Stimulated activated CD8-positive, alpha-beta memory T cell treated with anti-CD3 and anti-CD28 coated beads, Interleukin-12 subunit alpha, Interleukin-12 subunit beta, amount 100 ng/mL, for 24 hours (primary cell): ENCODE results near the gene IGSF9.
"Not testable (repeated sequence)": the region's sequence is repeated elsewhere in the genome, so short reads cannot be mapped to it uniquely, and the experiment has no call there.

Experiments used
- DNase-seq: peaks from one replicate; pipeline ENCODE4 v3.0.0-alpha.2; 2020; ENCODE audit errors: extremely low read depth

The IGSF9 gene

DNA sequence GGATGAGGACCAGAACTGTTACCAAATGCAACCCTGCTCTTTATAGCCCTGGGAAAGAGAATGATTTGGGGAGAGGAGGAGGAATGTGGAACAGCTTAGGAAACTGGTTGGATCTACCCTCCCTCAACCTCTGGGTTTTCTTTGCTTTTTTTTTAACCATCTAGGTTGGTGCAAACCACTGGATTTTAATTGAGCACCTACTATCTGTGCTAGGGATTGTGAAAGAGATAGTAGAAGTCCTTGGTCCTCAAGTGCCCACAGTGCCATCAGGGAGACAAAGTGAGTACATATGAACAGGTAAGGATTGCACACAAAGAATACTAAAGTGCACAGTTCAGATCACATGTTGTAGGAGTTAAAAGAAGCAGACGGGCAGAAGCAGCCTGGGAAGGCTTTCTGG lies 24.8 kb downstream of the IGSF9 start:
- DNase-seq: no peak

DNA sequence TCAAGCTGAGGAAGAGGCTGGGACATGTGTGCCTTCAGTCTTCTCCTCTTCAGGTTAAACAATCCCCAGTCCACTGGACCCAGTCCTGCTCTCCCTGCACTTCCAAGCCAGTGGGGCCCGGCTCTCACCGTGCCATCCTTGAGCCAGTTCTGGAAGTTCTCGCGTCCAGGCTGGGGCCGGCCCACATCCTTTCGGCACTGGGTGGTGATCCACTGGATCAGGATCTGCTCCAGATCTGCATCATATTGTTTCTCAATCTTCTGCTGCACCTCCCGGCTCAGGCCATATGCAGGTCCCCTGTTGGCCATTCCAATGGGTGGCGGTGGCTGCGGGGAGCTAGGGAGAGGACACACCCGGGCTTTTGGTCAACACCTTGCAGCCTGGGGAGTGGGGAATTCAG lies 25.2 kb downstream of the IGSF9 start:
- DNase-seq: no peak

DNA sequence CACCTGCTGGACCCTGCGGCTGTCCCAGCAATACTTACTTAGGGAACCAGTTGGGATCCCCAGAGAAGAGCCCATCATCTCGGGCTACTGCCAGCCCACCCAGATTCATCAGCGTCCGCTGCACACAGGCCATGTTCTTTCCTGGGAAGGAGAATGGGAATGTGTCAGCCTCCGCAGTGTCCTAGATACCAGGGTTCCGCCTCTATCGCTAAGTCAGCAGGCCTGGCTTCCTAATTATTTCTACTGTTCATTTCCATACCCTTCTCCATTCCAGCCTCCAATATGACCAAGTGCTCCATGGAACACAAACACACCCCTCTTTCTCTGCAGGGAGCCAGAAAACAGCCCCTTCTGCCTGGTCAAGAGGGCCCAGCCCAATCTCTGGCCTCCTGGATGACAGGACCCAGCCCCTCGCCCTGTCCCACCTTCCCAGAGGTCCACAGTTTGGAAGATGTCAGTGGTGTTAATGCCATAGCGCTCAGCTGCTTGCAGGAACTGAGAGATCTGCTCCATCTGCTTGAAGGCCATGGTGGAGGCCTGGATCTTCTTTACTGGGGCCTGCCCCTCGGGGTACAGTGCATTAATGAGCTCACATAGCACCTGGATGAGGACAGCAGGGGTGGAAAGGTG lies 26.1 kb downstream of the IGSF9 start:
- no peak for DNase-seq

GRCh38 chr1:159918352-159919200 lies 26.8 kb downstream of the IGSF9 start:
- DNase-seq: no peak

- DNase-seq: no peak
Measured at GRCh38 chr1:159917533-159918351, 27.7 kb downstream of the IGSF9 start.

DNA sequence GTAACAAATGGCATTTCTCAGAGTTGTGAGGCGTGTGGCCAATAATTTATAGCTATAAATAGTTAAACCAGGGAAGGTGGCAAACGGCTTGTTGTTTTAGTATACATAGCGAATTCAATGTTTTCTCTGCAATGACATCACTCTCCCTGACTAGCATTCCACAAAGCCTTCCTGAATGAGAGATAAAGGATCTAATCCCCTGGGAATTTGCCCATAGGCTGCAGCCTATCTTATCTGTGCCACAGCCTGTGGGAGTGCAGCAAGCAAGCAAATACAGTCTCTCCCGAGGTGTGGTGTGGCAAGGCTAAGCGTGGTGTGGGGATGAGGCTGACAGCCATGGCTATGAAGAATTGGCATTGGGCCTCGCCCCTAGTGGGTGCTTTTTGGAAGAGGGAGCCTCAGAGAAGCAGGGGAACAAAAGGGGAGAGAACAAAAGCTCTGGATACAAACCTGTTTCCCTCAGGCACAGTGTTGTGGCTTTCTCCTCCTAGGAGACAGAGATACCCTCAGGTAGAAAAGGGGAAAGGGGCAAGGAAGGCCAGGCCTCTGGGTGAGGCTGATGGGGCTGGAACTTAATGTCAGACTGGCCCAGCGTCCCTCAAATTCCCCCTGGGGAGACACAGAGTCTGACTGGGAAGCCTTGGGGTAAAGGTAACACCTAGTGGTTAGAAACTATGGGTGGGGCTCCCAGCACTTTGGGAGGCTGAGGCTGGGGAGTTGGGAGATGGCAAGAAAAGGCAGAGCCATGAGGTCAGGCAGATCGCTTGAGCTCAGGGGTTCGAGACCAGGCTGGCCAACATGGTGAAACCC lies 29.0 kb downstream of the IGSF9 start:
- DNase-seq: no peak

- DNase-seq: no peak
Measured at GRCh38 chr1:159915571-159916241, 29.7 kb downstream of the IGSF9 start.

GRCh38 chr1:159914252-159915018 lies 31.0 kb downstream of the IGSF9 start:
- no peak for DNase-seq

- no peak for DNase-seq
Measured at GRCh38 chr1:159913451-159914192, 31.8 kb downstream of the IGSF9 start.

DNA sequence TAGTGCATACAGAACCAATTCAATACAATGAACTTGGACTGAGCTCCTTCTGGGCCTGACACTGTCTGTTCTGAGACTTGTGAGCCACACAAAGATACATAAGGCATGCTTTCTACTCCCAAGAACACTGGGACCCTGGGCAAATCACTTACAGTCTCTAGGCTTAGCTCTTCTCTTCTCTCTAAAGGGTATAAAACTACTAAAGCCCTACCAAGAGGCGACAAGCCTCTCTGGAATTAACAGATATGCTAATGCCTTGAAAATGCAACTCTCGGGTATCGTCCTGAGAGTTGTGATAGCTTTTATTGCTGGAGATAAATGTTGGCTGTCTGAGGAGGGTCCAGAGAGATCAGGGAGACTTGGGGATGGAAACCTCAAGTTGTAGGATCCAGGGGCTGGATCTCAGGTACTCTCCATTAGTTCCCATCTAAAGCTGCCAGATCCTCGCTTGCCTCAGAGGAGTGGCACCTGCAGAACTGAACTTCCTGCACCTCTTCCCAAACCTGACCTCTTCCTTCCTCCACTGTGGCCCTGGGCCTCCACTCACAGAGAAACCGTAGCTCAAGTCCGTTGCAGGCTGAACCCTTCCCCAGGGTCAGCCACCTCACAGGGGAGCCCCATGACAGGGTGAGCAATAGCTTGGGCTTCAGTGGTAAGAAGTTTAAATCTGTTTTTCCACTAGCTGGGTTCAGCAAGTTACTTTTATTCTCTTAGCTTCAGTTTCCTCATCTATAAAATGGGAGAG lies 33.9 kb downstream of the IGSF9 start:
- DNase-seq: no peak

DNA sequence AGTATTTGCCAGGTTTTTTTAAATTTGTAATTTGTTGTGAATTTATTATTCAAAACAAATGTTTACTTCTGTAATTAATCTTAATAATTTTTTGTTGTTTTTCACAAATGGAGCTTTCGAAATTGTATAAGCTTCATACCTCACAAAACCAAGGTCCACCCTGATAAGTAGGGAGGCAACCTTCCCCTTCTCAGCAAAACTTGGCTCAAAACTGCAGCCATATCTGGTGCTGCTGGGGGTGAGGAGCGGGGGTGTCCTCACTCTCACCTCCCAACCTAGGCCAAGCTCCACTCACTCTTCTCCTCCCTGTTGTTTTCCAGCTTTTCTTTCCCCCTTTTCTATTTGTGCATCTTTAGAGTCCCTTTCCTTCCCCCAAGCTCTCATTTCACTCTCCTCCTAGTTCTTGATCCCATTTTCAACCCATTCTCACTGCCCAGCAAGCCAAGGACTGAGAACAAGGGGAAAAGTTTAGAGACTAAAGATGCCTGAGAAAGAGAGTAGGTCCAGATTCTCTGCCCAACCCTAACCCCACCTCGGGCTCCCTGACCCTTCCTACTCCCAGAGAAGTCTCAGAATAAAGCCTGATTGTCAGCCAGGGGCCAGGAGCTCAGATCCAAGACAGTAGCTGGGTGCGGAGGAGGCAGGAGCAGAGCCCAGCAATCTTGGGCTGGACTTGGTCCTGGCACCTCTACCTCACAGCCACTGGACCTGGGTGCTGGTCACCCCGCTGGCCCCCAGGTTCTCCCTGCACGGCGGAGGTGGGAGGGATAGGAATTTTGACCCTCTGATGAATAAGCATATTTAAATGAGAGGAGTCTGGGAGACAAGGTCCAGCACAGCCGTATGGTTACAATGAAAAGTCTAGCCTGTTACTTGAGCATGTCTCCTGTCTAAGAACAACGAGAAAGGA lies 37.1 kb downstream of the IGSF9 start:
- no peak for DNase-seq

DNA sequence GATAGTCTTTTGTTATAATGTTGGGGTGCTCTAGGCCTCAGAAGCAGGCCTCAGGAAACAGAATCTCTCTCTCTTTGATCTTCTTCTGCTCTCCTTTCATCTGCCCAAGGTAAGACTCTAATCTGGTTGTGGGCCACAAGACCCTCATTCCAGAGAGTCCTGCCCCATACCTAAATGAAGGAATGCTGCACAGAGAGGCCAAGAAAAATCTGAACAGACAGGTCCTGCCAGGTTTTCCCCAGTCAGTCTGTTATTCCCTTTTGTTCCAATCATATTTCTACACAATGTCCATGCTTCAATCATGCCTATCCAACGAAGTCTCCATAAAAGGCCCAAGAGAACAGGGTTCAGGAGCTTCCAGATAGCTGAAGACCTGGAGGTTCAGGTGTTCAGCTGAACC lies 38.5 kb downstream of the IGSF9 start:
- no peak for DNase-seq

GRCh38 chr1:159904036-159904435 lies 41.4 kb downstream of the IGSF9 start:
- not testable (repeated sequence) for DNase-seq

DNA sequence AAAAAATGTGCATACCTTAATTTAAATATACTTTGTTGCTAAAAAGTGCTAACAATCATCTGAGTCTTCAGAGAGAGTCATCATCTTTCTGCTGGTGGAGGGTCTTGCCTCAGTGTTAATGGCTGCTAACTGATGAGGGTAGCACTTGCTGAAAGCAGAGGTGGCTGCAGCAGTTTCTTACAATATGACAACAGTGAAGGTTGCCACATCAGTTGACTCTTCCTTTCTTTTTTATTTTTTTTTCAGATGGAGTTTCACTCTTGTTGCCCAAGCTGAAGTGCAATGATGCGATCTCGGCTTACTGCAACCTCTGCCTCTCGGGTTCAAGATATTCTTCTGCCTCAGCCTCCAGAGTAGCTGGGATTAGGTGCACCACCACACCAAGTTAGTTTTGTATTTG lies 42.9 kb downstream of the IGSF9 start:
- DNase-seq: no peak

DNA sequence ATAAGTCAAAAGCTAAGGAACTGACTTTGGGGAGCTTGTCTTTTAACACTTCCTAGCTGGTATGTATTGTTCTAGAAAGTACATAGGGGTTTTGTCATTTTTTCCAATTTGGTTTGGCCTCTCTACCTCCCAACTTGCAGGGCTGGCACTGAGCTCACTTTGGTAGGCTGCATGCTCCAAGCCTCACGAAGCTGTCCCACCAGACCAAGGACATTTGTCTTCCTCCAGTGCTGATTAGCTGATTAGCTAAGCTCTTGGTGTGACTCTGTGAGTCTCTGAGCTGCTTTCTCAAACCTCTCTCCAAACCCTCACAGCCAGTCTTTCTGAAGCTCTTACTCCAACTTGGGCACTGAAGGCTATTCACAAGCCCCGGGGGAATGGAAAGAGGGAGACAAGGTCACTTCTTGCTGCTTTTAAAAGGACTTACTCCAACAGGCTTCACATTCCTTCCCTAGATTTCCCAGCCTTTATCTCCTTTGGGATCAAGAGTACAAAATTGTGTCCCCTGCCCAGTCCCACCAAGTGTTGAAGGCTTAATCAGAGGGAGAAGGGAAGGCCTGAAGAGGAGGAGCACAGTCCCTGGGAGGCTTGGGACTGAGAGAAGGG lies 44.6 kb downstream of the IGSF9 start:
- no peak for DNase-seq

DNA sequence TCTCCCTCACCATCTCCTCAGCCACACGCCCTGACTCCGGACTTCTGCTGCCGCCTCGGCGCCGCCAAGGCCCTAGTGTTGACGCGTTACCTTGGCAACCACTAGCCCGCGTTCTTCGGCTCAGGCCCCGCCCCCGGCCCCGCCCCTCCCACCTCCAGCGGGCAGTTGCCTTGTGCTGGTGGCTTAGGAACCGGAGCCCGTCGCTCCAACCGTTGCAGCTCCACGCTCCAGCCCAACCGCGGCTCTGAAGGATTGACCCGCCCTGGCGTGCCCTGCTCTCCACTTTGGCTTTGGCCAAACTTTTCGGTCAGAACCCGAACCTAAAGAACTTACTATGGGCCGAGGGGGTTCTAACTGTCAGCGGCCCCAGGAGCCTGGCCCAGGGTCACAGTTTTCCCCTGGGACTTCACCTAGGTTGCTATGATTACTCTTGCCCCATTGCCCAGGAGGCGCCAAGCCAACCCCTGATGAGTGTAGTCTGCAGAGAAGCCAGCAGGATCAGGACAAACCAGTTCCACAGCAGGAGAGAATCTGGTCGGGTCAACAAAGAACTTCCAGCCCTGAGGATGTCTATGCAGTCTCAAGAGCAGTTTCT lies 45.2 kb downstream of the IGSF9 start, which contains the start of gene CFAP45:
Gene CFAP45 (minus strand): TSS at position 80 of the 595 bp plus-strand sequence. CDS start 67 bp downstream, at position 13.
- no peak for DNase-seq

DNA sequence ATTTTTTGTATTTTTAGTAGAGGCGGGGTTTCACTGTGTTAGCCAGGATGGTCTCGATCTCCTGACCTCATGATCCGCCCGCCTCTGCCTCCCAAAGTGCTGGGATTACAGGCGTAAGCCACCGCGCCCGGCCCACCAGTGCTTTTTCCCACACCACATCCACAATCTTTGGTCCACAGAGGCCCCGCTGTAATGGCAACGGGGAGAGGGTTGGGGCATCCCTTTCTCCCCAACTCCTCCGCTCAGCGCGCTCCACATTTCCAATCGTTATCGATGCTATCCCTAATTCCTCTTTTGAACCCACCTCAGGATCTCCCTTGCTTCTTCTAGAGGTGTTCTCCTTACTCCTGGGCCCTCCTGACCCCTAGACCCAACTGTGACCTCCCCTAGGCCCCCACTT lies 45.8 kb downstream of the IGSF9 start:
- DNase-seq: not testable (repeated sequence)
